ENCODE measurements around the gene THAP10.

The THAP10 gene

DNA sequence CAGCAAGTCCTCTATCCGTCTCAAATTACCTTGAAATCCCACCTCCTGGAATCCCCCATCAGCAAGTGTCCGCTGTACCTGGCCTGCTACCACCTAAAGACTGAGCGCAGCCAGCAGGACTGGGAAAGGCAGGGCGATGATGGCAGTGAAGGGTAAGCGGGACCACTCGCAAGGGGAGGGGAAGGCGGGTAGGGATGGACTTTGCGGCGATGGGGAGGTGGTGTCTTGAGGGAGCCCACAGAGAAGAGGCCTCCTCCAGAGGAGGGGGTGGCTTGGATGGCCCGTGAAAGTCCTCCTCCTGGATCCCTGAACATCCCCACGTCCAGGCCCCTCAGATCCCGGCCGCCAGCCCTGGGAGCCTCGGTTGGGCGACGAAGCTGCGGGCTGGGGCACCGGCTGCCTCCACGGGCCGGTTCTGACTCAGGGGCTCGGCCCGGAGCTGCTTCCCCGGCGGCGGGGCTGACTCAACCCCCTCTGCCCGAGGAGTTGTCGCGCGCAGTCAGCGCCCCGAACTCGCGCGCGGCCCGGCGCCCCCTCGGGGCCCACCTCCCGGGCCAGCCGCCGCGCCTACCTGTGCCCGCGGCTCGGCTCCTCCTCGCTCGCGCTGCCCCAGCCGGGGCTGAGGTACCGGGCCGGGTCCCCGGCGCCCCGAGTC is 38.8 kb downstream of the THAP10 start:
- no peak for DNase-seq

GRCh38 chr15:70852501-70853317 is 39.5 kb downstream of the THAP10 start:
- no peak for DNase-seq

DNA sequence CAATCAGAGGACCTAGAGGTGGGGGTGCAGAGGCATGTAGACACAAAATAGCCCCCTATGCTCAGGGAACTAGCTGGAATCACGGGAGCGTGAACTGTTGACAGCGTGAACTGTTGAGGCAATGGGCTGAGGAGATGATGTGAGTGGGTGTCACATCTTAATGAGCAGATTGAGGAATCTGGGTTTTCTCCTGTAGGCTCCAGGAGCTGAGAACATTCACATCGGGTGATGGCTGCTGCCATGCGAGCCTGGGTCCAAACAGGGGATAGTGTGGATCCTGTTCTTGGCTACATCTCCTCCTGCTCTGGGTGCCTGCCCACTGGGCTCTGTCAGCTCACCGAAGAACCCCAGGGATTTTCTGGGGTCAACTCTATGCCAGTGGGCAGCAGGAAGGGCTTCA is 40.3 kb downstream of the THAP10 start:
- no peak for DNase-seq

DNA sequence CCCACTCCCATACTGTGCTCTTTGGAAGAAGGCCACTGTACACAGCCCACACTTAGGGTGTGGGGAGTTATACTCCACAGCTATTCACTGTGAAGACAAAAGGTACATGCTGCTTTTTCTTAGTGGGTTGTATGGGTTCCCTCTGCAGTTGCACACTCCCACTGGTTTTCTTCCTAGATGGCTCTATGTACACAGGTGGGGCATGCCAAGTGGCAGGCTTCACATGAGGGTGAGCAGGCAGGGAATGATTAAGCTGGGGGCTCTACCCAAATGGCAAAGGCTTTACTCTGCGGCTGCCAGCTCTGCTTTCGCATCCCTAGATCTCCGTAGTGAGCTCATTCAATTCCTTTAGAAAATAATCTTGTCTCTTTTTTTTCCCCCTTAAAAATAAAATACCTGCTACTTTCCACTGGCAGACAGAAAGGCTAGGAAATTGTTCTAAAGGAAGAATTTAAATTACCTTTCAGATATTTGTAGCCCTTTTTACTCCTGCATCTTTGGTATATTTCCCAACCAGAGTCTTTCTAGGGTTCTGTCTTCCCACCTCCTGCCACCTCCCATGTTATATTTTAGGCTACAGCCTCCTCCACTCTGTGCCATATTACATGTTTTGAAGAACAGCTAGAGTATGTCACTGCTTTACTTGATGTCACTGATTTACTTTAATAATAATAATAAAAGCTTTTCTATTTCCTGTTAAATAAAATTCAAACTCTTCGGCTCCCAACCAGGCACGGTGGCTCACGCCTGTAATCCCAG is 46.5 kb downstream of the THAP10 start:
- no peak for DNase-seq

- DNase-seq: no peak
Measured at GRCh38 chr15:70837476-70837875, 54.8 kb downstream of the THAP10 start.

- no peak for DNase-seq
Measured at GRCh38 chr15:70835841-70836240, 56.4 kb downstream of the THAP10 start.

- DNase-seq: no peak
Measured at GRCh38 chr15:70835415-70835814, 56.8 kb downstream of the THAP10 start.

- no peak for DNase-seq
Measured at GRCh38 chr15:70834999-70835398, 57.2 kb downstream of the THAP10 start.

DNA sequence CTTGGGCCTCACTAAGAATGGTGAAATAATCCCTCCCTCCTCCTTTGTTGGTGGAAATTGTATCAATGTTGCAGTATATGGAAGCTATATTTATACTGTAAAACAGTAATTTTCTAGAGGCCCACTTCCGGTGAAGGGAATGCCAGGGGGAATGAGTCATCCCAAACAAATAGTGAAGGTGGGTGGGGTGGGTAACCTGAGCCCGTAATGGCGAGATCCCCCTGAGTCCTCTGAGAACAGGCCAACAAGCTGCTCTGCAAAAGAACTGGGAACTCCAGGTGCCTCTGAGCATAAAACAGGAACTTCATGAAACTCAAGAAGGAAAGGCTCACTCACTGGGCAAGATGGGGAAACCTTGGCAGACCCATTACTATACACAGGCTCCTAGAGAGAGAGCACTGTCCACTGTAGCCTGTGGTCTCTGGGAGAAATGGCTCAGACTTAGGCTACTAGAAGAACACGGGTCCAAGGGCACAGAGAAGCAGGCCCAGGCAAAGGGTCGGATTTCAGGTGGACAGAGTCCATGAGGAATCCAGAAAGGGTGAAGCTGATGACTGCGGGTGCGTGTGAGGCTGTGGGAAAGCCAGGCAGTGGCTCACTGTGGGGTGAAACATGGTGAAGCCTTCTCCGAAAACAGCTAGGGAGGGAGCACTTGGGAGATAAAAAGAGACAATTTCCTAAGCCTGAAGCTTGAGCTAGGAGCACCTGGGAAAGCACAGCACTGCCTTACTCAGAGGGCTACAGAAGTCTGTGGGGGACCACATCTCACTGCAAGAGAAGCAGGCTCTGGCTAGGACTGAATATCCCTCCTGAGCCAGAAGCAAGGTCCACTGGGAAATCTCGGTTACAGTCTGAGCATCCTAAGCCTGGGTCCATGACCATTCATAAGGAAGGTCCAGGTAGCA is 58.1 kb downstream of the THAP10 start:
- DNase-seq: no peak

DNA sequence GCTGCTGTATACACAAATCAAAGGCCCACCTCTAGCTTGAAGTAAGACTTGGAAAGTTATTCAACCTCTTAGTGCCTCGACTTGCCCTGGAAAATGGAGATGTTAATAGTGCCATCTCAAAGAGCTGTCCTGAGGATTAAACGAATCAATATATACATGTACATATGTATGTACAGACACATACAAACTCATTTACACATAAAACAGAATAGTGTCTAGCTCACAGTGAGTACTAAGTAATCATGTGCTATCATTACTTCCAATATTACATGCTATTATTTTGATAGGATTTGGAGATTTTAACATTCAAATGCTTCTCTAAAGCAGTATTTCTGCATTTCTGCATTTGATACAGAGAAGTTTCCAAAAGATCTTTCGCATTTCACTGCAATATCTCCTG is 58.8 kb downstream of the THAP10 start:
- no peak for DNase-seq

GRCh38 chr15:70832176-70832575 is 60.1 kb downstream of the THAP10 start:
- no peak for DNase-seq

All from CD4-positive, alpha-beta T cell treated with Interferon alpha-2 for 1 hour (primary cell).